ENCODE data around the gene PHLDB1.

The PHLDB1 gene

GRCh38 chr11:118660681-118661424 lies 53.4 kb downstream of the PHLDB1 start:
- 80 to 84% methylated on average over 5 to 6 of the region's 7 CpGs for WGBS, 2 experiments (ENCODE audit: insufficient coverage in 2 of 2)

GRCh38 chr11:118661425-118662301 lies 54.2 kb downstream of the PHLDB1 start:
- WGBS, 2 experiments (ENCODE audit: insufficient coverage in 2 of 2) = 91 to 95% methylated on average over 13 to 17 of the region's 19 CpGs
- Histone ChIP-seq H3K9me3 (ENCODE audit: control insufficient read depth, low read length) (no peaks in the 10 kb centered on the region), H3K27ac (ENCODE audit: low read depth, low read length, severe bottlenecking) (no peak overlapping the region), H3K4me3 (ENCODE audit: extremely low read depth, insufficient read depth, low read length, poor library complexity, severe bottlenecking) (no peak overlapping the region), H3K4me1 (ENCODE audit: control insufficient read depth, insufficient read depth, low read length, poor library complexity, severe bottlenecking) (peaks cover 7% of the 10 kb centered on the region), H3K36me3 (ENCODE audit: control insufficient read depth, insufficient read depth, low read length) (peaks cover 16% of the 10 kb centered on the region)

More at GRCh38 chr11:118660681-118661424, 53.4 kb downstream of the PHLDB1 start:
- Histone ChIP-seq H3K9me3 (ENCODE audit: control insufficient read depth, low read length) (no peaks in the 10 kb centered on the region), H3K36me3 (ENCODE audit: control insufficient read depth, insufficient read depth, low read length) (peaks cover 24% of the 10 kb centered on the region), H3K4me1 (ENCODE audit: control insufficient read depth, insufficient read depth, low read length, poor library complexity, severe bottlenecking) (peaks cover 7% of the 10 kb centered on the region), H3K4me3 (ENCODE audit: extremely low read depth, insufficient read depth, low read length, poor library complexity, severe bottlenecking) (no peak overlapping the region), H3K27ac (ENCODE audit: low read depth, low read length, severe bottlenecking) (no peak overlapping the region)

GRCh38 chr11:118662401-118663271 lies 55.2 kb downstream of the PHLDB1 start:
- no peak overlapping the region for H3K4me3 ChIP-seq (ENCODE audit: extremely low read depth, insufficient read depth, low read length, poor library complexity, severe bottlenecking)
- peaks cover 7% of the 10 kb centered on the region for H3K4me1 ChIP-seq (ENCODE audit: control insufficient read depth, insufficient read depth, low read length, poor library complexity, severe bottlenecking)
- 79 to 96% methylated on average over 6 to 7 of the region's 8 CpGs for WGBS, 2 experiments (ENCODE audit: insufficient coverage in 2 of 2)
- peaks cover 7% of the 10 kb centered on the region for H3K36me3 ChIP-seq (ENCODE audit: control insufficient read depth, insufficient read depth, low read length)
- no peak overlapping the region for H3K27ac ChIP-seq (ENCODE audit: low read depth, low read length, severe bottlenecking)
- no peaks in the 10 kb centered on the region for H3K9me3 ChIP-seq (ENCODE audit: control insufficient read depth, low read length)

- H3K36me3 ChIP-seq (ENCODE audit: control insufficient read depth, insufficient read depth, low read length) = peaks cover 3% of the 10 kb centered on the region
- no peaks in the 10 kb centered on the region for H3K9me3 ChIP-seq (ENCODE audit: control insufficient read depth, low read length)
- no peak overlapping the region for H3K4me3 ChIP-seq (ENCODE audit: extremely low read depth, insufficient read depth, low read length, poor library complexity, severe bottlenecking)
- H3K27ac ChIP-seq (ENCODE audit: low read depth, low read length, severe bottlenecking) = no peak overlapping the region
- peaks cover 7% of the 10 kb centered on the region for H3K4me1 ChIP-seq (ENCODE audit: control insufficient read depth, insufficient read depth, low read length, poor library complexity, severe bottlenecking)
- 90% methylated on average over 3 to 4 of the region's 4 CpGs for WGBS, 2 experiments (ENCODE audit: insufficient coverage in 2 of 2)
Measured at GRCh38 chr11:118663381-118663780, 56.0 kb downstream of the PHLDB1 start.

GRCh38 chr11:118663902-118664301 lies 56.5 kb downstream of the PHLDB1 start:
- no peaks in the 10 kb centered on the region for H3K9me3 ChIP-seq (ENCODE audit: control insufficient read depth, low read length)
- WGBS, 2 experiments (ENCODE audit: insufficient coverage in 2 of 2) = 65 to 90% methylated on average over 1 to 3 of the region's 3 CpGs
- peaks cover 4% of the 10 kb centered on the region for H3K4me1 ChIP-seq (ENCODE audit: control insufficient read depth, insufficient read depth, low read length, poor library complexity, severe bottlenecking)
- H3K4me3 ChIP-seq (ENCODE audit: extremely low read depth, insufficient read depth, low read length, poor library complexity, severe bottlenecking) = no peak overlapping the region
- peaks cover under 1% of the 10 kb centered on the region for H3K36me3 ChIP-seq (ENCODE audit: control insufficient read depth, insufficient read depth, low read length)
- no peak overlapping the region for H3K27ac ChIP-seq (ENCODE audit: low read depth, low read length, severe bottlenecking)

GRCh38 chr11:118666371-118666770 lies 59.0 kb downstream of the PHLDB1 start:
- WGBS, 2 experiments (ENCODE audit: insufficient coverage in 2 of 2) = 93% methylated on average over 4 to 5 of the region's 5 CpGs

DNA sequence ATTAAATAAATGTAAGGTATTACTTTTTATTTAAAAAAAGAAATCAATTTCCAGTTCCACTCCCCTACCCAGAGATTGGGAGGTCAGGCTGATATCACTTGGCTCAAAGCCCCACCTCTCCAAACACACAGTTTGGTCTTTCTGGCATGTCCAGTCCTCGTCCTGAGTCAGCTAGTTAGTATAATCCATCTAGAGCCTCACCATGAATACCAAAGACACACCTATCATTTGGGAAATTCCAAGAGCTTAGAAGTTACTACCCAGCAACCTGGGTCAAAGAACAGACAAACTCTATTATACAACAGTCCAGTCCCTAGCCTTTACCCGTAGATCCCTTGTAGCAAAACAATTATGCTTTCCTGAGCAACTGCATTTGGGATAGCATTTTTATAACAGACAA lies 62.6 kb downstream of the PHLDB1 start:
- Histone ChIP-seq H3K4me3 (ENCODE audit: extremely low read depth, insufficient read depth, low read length, poor library complexity, severe bottlenecking) (no peak overlapping the region), H3K27ac (ENCODE audit: low read depth, low read length, severe bottlenecking) (no peak overlapping the region), H3K36me3 (ENCODE audit: control insufficient read depth, insufficient read depth, low read length) (no peaks in the 10 kb centered on the region), H3K4me1 (ENCODE audit: control insufficient read depth, insufficient read depth, low read length, poor library complexity, severe bottlenecking) (no peaks in the 10 kb centered on the region), H3K9me3 (ENCODE audit: control insufficient read depth, low read length) (peaks cover 4% of the 10 kb centered on the region)
- WGBS, 2 experiments (ENCODE audit: insufficient coverage in 2 of 2) = 43 to 75% methylated on average over 1 of the region's 2 CpGs

More at GRCh38 chr11:118666371-118666770, 59.0 kb downstream of the PHLDB1 start:
- Histone ChIP-seq H3K4me1 (ENCODE audit: control insufficient read depth, insufficient read depth, low read length, poor library complexity, severe bottlenecking) (no peaks in the 10 kb centered on the region), H3K4me3 (ENCODE audit: extremely low read depth, insufficient read depth, low read length, poor library complexity, severe bottlenecking) (no peak overlapping the region), H3K27ac (ENCODE audit: low read depth, low read length, severe bottlenecking) (no peak overlapping the region), H3K9me3 (ENCODE audit: control insufficient read depth, low read length) (peaks cover 4% of the 10 kb centered on the region), H3K36me3 (ENCODE audit: control insufficient read depth, insufficient read depth, low read length) (no peaks in the 10 kb centered on the region)

DNA sequence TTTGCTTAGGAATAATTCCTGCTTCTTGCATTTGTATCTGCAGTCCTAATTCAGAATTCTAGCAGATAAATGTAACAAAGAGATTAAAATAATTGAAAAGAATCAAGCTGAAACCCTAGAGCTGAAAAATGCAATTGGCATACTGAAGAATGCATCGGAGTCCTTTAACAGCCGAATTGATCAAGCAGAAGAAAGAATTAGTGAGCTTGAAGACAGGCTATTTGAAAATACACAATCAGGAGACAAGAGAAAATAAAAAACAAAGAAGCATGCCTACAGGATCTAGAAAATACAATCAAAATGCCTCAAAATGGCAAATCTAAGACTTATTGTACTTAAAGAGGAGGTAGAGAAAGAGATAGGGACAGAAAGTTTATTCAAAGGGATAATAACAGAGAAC lies 63.8 kb downstream of the PHLDB1 start:
- Histone ChIP-seq H3K9me3 (ENCODE audit: control insufficient read depth, low read length) (peaks cover 10% of the 10 kb centered on the region), H3K36me3 (ENCODE audit: control insufficient read depth, insufficient read depth, low read length) (no peaks in the 10 kb centered on the region), H3K4me1 (ENCODE audit: control insufficient read depth, insufficient read depth, low read length, poor library complexity, severe bottlenecking) (no peaks in the 10 kb centered on the region), H3K4me3 (ENCODE audit: extremely low read depth, insufficient read depth, low read length, poor library complexity, severe bottlenecking) (no peak overlapping the region), H3K27ac (ENCODE audit: low read depth, low read length, severe bottlenecking) (no peak overlapping the region)
- 96 to 100% methylated on average over 2 of the region's 2 CpGs for WGBS, 2 experiments (ENCODE audit: insufficient coverage in 2 of 2)

GRCh38 chr11:118672846-118673245 lies 65.4 kb downstream of the PHLDB1 start:
- Histone ChIP-seq H3K27ac (ENCODE audit: low read depth, low read length, severe bottlenecking) (no peak overlapping the region), H3K4me3 (ENCODE audit: extremely low read depth, insufficient read depth, low read length, poor library complexity, severe bottlenecking) (no peak overlapping the region), H3K4me1 (ENCODE audit: control insufficient read depth, insufficient read depth, low read length, poor library complexity, severe bottlenecking) (no peaks in the 10 kb centered on the region), H3K9me3 (ENCODE audit: control insufficient read depth, low read length) (peaks cover 16% of the 10 kb centered on the region), H3K36me3 (ENCODE audit: control insufficient read depth, insufficient read depth, low read length) (no peaks in the 10 kb centered on the region)
- WGBS, 2 experiments (ENCODE audit: insufficient coverage in 2 of 2) = 20 to 50% methylated on average over 1 of the region's 1 CpG

GRCh38 chr11:118673361-118674081 lies 66.1 kb downstream of the PHLDB1 start:
- H3K9me3 ChIP-seq (ENCODE audit: control insufficient read depth, low read length) = peaks cover 16% of the 10 kb centered on the region
- no peak overlapping the region for H3K4me3 ChIP-seq (ENCODE audit: extremely low read depth, insufficient read depth, low read length, poor library complexity, severe bottlenecking)
- H3K36me3 ChIP-seq (ENCODE audit: control insufficient read depth, insufficient read depth, low read length) = no peaks in the 10 kb centered on the region
- H3K4me1 ChIP-seq (ENCODE audit: control insufficient read depth, insufficient read depth, low read length, poor library complexity, severe bottlenecking) = no peaks in the 10 kb centered on the region
- H3K27ac ChIP-seq (ENCODE audit: low read depth, low read length, severe bottlenecking) = no peak overlapping the region
- WGBS, 2 experiments (ENCODE audit: insufficient coverage in 2 of 2) = 88 to 92% methylated on average over 6 of the region's 6 CpGs

Measured in mesodermal cell (in vitro differentiated cells).